ENCODE data around the gene ARHGEF12. TPM values are rescaled to one million over a fixed set of nuclear protein-coding genes. Genes with fewer than 3 reads are reported as not detected.

Gene ARHGEF12
- polyA plus RNA-seq, 2 of the 4 experiments (the other 2 are of a cell fraction), result 16.7 to 27.2 TPM

DNA sequence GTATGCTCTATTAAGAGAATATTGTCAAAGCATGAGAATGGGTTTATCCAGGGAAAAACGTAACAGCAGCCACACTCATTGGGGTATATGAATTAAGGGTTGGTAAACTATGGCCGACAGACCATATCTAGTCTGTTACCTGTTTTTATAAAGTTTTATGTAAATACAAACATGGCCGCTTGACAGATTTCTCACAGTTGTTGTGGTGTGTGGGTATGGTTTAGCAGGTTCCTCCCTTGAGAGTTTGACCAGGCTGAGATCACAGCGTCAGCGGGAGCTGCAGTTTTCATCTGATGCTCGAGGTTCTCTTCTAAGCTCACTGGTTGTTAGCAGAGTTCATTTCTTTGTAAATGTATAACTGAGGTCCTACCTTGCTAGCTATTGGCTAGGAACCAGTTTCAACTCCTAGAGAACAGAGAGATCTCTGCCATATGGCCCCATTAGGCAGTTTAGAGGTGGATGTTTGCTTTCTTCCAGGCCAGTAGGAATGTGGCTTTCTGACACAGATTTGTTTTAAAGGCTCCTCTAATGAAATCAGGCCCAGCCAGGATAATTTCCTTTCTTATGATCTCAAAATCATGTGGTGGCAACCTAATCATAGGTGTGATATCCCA is 129.8 kb downstream of the ARHGEF12 start (continued):
- TF ChIP-seq CHD2 (IDR thresholded peaks at IDR 0.05; ENCODE audit: low read length, partially characterized antibody) (no peak), POLR2AphosphoS2 (conservative IDR thresholded peaks at IDR 0.05; ENCODE audit: low read length) (no peak)
- TF ChIP-seq, protein P1, sequence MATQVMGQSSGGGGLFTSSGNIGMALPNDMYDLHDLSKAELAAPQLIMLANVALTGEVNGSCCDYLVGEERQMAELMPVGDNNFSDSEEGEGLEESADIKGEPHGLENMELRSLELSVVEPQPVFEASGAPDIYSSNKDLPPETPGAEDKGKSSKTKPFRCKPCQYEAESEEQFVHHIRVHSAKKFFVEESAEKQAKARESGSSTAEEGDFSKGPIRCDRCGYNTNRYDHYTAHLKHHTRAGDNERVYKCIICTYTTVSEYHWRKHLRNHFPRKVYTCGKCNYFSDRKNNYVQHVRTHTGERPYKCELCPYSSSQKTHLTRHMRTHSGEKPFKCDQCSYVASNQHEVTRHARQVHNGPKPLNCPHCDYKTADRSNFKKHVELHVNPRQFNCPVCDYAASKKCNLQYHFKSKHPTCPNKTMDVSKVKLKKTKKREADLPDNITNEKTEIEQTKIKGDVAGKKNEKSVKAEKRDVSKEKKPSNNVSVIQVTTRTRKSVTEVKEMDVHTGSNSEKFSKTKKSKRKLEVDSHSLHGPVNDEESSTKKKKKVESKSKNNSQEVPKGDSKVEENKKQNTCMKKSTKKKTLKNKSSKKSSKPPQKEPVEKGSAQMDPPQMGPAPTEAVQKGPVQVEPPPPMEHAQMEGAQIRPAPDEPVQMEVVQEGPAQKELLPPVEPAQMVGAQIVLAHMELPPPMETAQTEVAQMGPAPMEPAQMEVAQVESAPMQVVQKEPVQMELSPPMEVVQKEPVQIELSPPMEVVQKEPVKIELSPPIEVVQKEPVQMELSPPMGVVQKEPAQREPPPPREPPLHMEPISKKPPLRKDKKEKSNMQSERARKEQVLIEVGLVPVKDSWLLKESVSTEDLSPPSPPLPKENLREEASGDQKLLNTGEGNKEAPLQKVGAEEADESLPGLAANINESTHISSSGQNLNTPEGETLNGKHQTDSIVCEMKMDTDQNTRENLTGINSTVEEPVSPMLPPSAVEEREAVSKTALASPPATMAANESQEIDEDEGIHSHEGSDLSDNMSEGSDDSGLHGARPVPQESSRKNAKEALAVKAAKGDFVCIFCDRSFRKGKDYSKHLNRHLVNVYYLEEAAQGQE (IDR thresholded peaks at IDR 0.05), result no peak

DNA sequence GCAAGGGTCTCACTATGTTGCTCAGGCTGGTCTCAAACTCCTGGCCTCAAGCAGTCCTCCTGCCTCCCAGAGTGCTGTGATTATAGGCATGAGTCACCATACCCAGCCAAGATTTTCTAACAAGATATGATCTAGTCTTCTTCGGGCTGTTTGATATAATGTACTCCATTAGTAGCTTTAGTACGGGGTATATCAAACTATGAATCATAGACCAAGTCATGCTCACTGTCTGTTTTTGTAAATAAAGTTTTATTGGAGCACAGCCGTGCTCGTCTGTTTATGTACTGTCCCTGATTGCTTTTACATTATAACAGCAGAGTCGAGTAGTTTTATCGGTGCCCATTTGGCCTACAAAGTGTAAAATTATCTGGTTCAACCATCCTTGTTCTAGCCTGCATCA is 131.4 kb downstream of the ARHGEF12 start:
- ATAC-seq (no peak), FAIRE-seq (no peak), DNase-seq (ENCODE audit: low read depth in 1 of 2, low spot score in 1 of 2) (peak in 1 of 2 experiments; percentile 9)
- no peaks in the 10 kb centered on the region for H3K9me3 ChIP-seq
- no peak overlapping the region for H3K4me3 ChIP-seq
- H3K4me2 ChIP-seq, result no peak overlapping the region
- TF ChIP-seq FOSL2 (IDR thresholded peaks at IDR 0.05) (no peak), FOSL2 (CRISPR knock-in tag; IDR thresholded peaks at IDR 0.05) (peak; percentile 14; the same call in 1 of the 2 replicates), EHMT2 (IDR thresholded peaks at IDR 0.05; ENCODE audit: low read depth) (no peak)
- H3K4me1 ChIP-seq, result no peaks in the 10 kb centered on the region
- no peak overlapping the region for H3K27ac ChIP-seq
- CTCF ChIA-PET, result no interaction called here
- 59% methylated on average over 6 of the region's 6 CpGs for WGBS (ENCODE audit: missing lambda C conversion rate)
- POLR2A ChIA-PET, result no interaction called here

DNA sequence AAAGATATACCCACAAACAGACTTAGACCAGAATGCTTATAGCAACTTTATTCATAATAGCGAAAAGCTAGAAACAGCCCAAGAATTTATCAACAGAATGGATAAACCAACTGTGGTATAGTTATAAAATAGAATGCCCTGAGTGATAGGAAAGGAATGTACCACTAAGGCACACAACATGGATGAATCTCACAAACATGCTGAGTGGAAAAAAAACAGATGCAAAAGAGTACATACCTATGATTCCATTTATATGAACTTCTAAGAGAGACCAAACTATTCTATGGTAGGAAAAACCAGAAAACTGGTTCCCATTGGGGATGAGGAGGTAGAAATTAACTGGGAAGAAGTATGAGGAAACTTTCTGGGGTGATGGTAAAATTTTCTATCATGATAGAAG is 134.9 kb downstream of the ARHGEF12 start:
- ChIA-PET CTCF (interaction anchor here (2.2 kb wide), 1 partner anchor 136 kb away, joined by 9 read pairs; no protein-coding TSS in a partner anchor), POLR2A (no interaction called here)
- no peak for DNase-seq (ENCODE audit: low read depth in 1 of 2, low spot score in 1 of 2)
- Histone ChIP-seq H3K4me2 (no peak overlapping the region), H3K27ac (no peak overlapping the region), H3K9me3 (no peaks in the 10 kb centered on the region), H3K4me1 (no peaks in the 10 kb centered on the region), H3K4me3 (no peak overlapping the region)
- no peak for FAIRE-seq
- TF ChIP-seq POLR2AphosphoS2 (conservative IDR thresholded peaks at IDR 0.05; ENCODE audit: low read length), result no peak
- TF ChIP-seq GATA3 (IDR thresholded peaks at IDR 0.05; ENCODE audit: borderline replicate concordance), result no peak
- TF ChIP-seq FOSL2 (IDR thresholded peaks at IDR 0.05), result no peak
- no peak for TF ChIP-seq FOSL2 (CRISPR knock-in tag; IDR thresholded peaks at IDR 0.05)
- TF ChIP-seq TFCP2L1 (CRISPR knock-in tag; IDR thresholded peaks at IDR 0.05), result no peak
- TF ChIP-seq HOXB5 (CRISPR knock-in tag; IDR thresholded peaks at IDR 0.05), result no peak
- TF ChIP-seq, protein P2, sequence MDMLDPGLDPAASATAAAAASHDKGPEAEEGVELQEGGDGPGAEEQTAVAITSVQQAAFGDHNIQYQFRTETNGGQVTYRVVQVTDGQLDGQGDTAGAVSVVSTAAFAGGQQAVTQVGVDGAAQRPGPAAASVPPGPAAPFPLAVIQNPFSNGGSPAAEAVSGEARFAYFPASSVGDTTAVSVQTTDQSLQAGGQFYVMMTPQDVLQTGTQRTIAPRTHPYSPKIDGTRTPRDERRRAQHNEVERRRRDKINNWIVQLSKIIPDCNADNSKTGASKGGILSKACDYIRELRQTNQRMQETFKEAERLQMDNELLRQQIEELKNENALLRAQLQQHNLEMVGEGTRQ (IDR thresholded peaks at IDR 0.05), result no peak
- no peak for TF ChIP-seq EHF (CRISPR knock-in tag; IDR thresholded peaks at IDR 0.05)
- no peak for TF ChIP-seq MAFK (IDR thresholded peaks at IDR 0.05; ENCODE audit: partially characterized antibody)
- no peak for TF ChIP-seq CHD2 (IDR thresholded peaks at IDR 0.05; ENCODE audit: low read length, partially characterized antibody)
- TF ChIP-seq CBX8 (IDR thresholded peaks at IDR 0.05), result no peak
- TF ChIP-seq POLR2A (IDR thresholded peaks at IDR 0.05; ENCODE audit: low read length), result no peak
- TF ChIP-seq, protein P3, sequence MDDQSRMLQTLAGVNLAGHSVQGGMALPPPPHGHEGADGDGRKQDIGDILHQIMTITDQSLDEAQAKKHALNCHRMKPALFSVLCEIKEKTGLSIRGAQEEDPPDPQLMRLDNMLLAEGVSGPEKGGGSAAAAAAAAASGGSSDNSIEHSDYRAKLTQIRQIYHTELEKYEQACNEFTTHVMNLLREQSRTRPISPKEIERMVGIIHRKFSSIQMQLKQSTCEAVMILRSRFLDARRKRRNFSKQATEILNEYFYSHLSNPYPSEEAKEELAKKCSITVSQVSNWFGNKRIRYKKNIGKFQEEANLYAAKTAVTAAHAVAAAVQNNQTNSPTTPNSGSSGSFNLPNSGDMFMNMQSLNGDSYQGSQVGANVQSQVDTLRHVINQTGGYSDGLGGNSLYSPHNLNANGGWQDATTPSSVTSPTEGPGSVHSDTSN (IDR thresholded peaks at IDR 0.05), result no peak
- TF ChIP-seq RFX5 (IDR thresholded peaks at IDR 0.05), result no peak
- TF ChIP-seq, protein P1 (IDR thresholded peaks at IDR 0.05), result no peak
- TF ChIP-seq RARB (CRISPR knock-in tag; IDR thresholded peaks at IDR 0.05), result no peak
- no peak for TF ChIP-seq HDAC2 (IDR thresholded peaks at IDR 0.05)
- TF ChIP-seq HOXB13 (CRISPR knock-in tag; IDR thresholded peaks at IDR 0.05; ENCODE audit: low read depth), result no peak
- TF ChIP-seq, protein P4, sequence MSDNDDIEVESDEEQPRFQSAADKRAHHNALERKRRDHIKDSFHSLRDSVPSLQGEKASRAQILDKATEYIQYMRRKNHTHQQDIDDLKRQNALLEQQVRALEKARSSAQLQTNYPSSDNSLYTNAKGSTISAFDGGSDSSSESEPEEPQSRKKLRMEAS (IDR thresholded peaks at IDR 0.05), result no peak
- no peak for TF ChIP-seq HEYL (CRISPR knock-in tag; IDR thresholded peaks at IDR 0.05)
- no peak for ATAC-seq
- 90% methylated on average over 1 of the region's 1 CpG for WGBS (ENCODE audit: missing lambda C conversion rate)
